OCI-LY1 (cell line): ENCODE data around the gene SOX13.

Experiments
- CTCF ChIP-seq: fragments of 200-600 bp; sonication (generic), shearing (Covaris generic); IDR thresholded peaks from 2 replicates; pipeline ENCODE4 v1.5.1; 2017; ENCODE audit warnings: mild to moderate bottlenecking, antibody characterized with exemption, low read length, moderate library complexity, mixed read lengths
- EZH2 ChIP-seq: fragments of 200-600 bp; sonication (generic), shearing (Covaris generic); IDR thresholded peaks from 2 replicates; pipeline ENCODE4 v1.8.0; 2017; ENCODE audit warnings: borderline replicate concordance, mixed run types, mild to moderate bottlenecking, antibody characterized with exemption, low read length, moderate library complexity, mixed read lengths

- TF ChIP-seq CTCF (no peak), EZH2 (no peak)
Observed at GRCh38 chr1:204096931-204097330, 24.0 kb downstream of the SOX13 start.
